GM06990 (cell line): ENCODE measurements around the gene ADORA2A.

Experiments
- DNase-seq: peaks from one replicate; pipeline ENCODE4 v3.0.0-alpha.2; 2011; ENCODE audit not compliant: insufficient read length; ENCODE audit errors: extremely low read depth
- H3K27me3 ChIP-seq: replicated peaks from 2 replicates; pipeline ENCODE4 v1.6.0; 2011; ENCODE audit warnings: low read length; ENCODE audit not compliant: control insufficient read depth, insufficient read depth
- H3K36me3 ChIP-seq: 2 replicates; pipeline ENCODE4 v1.5.1; 2011; ENCODE audit warnings: low read length; ENCODE audit not compliant: control insufficient read depth, insufficient read depth
- H3K4me3 ChIP-seq: replicated peaks from 2 replicates; pipeline ENCODE4 v1.5.1; 2011; ENCODE audit warnings: low read depth, mild to moderate bottlenecking, control low read depth, low read length
- CTCF ChIP-seq: IDR thresholded peaks from 2 replicates; pipeline ENCODE4 v1.5.1; 2011; ENCODE audit warnings: low read length, control low read depth, mild to moderate bottlenecking, inconsistent platforms; ENCODE audit not compliant: insufficient read depth, poor library complexity, severe bottlenecking

ADORA2A gene

DNA sequence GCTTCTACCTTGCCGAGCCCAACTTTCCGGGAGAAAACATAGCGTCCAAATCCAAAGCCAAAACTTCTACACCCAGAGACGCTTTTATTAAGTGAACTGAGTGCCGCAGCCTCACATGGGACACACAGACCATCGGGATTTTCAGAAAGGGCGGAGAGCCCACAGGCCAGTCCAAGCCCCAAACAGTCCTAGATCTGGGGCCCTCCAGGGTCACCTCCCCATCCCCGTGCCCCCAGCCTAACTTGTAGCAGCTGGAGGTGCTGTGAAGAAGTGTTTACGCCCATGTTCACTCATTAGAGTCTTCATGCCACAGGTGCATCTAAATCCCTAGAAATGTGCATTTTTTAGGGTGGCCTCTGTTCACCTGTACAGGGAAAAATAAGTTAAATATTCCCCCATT, 14.1 kb upstream of the ADORA2A start:
- Histone ChIP-seq H3K4me3 (no peak overlapping the region), H3K36me3 (peaks cover 12% of the 10 kb centered on the region), H3K27me3 (no peaks in the 10 kb centered on the region)
- no peak for DNase-seq
- TF ChIP-seq CTCF = no peak

GRCh38 chr22:24413736-24414385, 13.5 kb upstream of the ADORA2A start:
- no peaks in the 10 kb centered on the region for H3K27me3 ChIP-seq
- no peak for TF ChIP-seq CTCF
- H3K36me3 ChIP-seq = peaks cover 9% of the 10 kb centered on the region
- no peak overlapping the region for H3K4me3 ChIP-seq
- no peak for DNase-seq

- TF ChIP-seq CTCF = no peak
- no peak overlapping the region for H3K4me3 ChIP-seq
- peaks cover 9% of the 10 kb centered on the region for H3K36me3 ChIP-seq
- no peak for DNase-seq
- no peaks in the 10 kb centered on the region for H3K27me3 ChIP-seq
These were observed 12.9 kb upstream of the ADORA2A start for GRCh38 chr22:24414523-24414922.

GRCh38 chr22:24414984-24415945, 12.1 kb upstream of the ADORA2A start:
- no peak overlapping the region for H3K4me3 ChIP-seq
- H3K27me3 ChIP-seq = no peaks in the 10 kb centered on the region
- peaks cover 9% of the 10 kb centered on the region for H3K36me3 ChIP-seq
- no peak for TF ChIP-seq CTCF
- DNase-seq = no peak

- TF ChIP-seq CTCF = no peak
- no peak for DNase-seq
- Histone ChIP-seq H3K4me3 (no peak overlapping the region), H3K36me3 (peaks cover 9% of the 10 kb centered on the region), H3K27me3 (no peaks in the 10 kb centered on the region)
These were observed 11.3 kb upstream of the ADORA2A start for GRCh38 chr22:24416095-24416494.
